Measurements from ENCODE around the gene TSPAN11.

TSPAN11 gene

GRCh38 chr12:30911207-30911606, 15.3 kb upstream of the TSPAN11 start:
- no peak for DNase-seq (ENCODE audit: low read depth)

GRCh38 chr12:30913323-30913722, 13.2 kb upstream of the TSPAN11 start:
- DNase-seq (ENCODE audit: low read depth) = no peak

GRCh38 chr12:30914986-30915591, 11.5 kb upstream of the TSPAN11 start:
- DNase-seq (ENCODE audit: low read depth) = no peak

- no peak for DNase-seq (ENCODE audit: low read depth)
Measured at GRCh38 chr12:30923057-30923456, 3.5 kb upstream of the TSPAN11 start.

GRCh38 chr12:30925607-30926242, 823 bp upstream of the TSPAN11 start:
- DNase-seq (ENCODE audit: low read depth) = no peak

- DNase-seq (ENCODE audit: low read depth) = no peak
Measured at GRCh38 chr12:30927222-30927611, 669 bp downstream of the TSPAN11 start.

- DNase-seq (ENCODE audit: low read depth) = no peak
Measured at GRCh38 chr12:30928356-30929244, 2.1 kb downstream of the TSPAN11 start.

- no peak for DNase-seq (ENCODE audit: low read depth)
Measured at GRCh38 chr12:30930238-30930637, 3.7 kb downstream of the TSPAN11 start.

- DNase-seq (ENCODE audit: low read depth) = no peak
Measured at GRCh38 chr12:30930641-30931040, 4.1 kb downstream of the TSPAN11 start.

- DNase-seq (ENCODE audit: low read depth) = no peak
Measured at GRCh38 chr12:30932881-30933280, 6.3 kb downstream of the TSPAN11 start.

GRCh38 chr12:30934811-30935210, 8.3 kb downstream of the TSPAN11 start:
- DNase-seq (ENCODE audit: low read depth) = no peak

GRCh38 chr12:30936036-30936435, 9.5 kb downstream of the TSPAN11 start:
- no peak for DNase-seq (ENCODE audit: low read depth)

- DNase-seq (ENCODE audit: low read depth) = no peak
Measured at GRCh38 chr12:30939234-30939633, 12.7 kb downstream of the TSPAN11 start.

- DNase-seq (ENCODE audit: low read depth) = no peak
Measured at GRCh38 chr12:30942486-30942885, 15.9 kb downstream of the TSPAN11 start.

GRCh38 chr12:30942936-30943335, 16.4 kb downstream of the TSPAN11 start:
- no peak for DNase-seq (ENCODE audit: low read depth)

- DNase-seq (ENCODE audit: low read depth) = no peak
Measured at GRCh38 chr12:30945443-30946164, 19.1 kb downstream of the TSPAN11 start.

GRCh38 chr12:30952015-30952414, 25.5 kb downstream of the TSPAN11 start:
- no peak for DNase-seq (ENCODE audit: low read depth)

- DNase-seq (ENCODE audit: low read depth) = no peak
Measured at GRCh38 chr12:30953257-30953656, 26.7 kb downstream of the TSPAN11 start.

GRCh38 chr12:30953951-30954751, 27.6 kb downstream of the TSPAN11 start:
- DNase-seq (ENCODE audit: low read depth) = no peak

GRCh38 chr12:30955214-30955613, 28.7 kb downstream of the TSPAN11 start:
- DNase-seq (ENCODE audit: low read depth) = no peak

- DNase-seq (ENCODE audit: low read depth) = no peak
Measured at GRCh38 chr12:30959110-30959710, 32.7 kb downstream of the TSPAN11 start.
